CD4-positive, alpha-beta T cell treated with Interleukin-2 at 100 ng/mL for 4 hours (primary cell): ENCODE results near the gene THPO.

Source experiments
- DNase-seq: peaks from one replicate; pipeline ENCODE4 v3.0.0-alpha.2; 2020; ENCODE audit warnings: low spot score

THPO gene

DNA sequence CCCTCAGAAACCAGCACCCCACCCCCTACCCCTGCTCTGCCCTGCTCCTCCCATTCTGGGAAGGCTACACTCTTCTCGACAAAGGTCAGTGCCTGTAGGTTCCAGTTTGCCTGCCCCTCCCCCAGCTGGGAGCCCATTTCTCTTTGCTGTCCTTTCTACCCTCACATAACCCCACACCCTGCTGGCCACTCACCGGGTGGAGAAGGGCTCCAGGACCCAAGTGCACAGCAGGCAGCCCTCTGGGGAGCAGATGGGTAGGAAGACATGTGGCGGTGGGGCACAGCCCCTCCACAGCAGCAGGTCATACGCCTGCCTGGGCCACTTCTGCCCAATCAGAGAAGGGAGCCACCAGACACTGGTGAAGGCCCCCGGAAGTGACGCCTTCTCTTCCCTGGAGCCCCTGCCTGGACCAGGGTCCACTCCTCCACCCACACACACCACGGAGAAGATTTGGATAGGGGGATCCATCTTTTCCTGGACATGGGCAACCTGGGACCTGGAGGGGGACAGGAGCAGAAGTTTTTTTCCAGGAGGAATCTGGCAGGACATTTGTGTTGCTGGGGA, at the start of gene THPO:
TSS of gene THPO (minus strand) at position 326 of the 564 bp plus-strand sequence. CDS start 1,948 bp downstream, outside the sequence.
- DNase-seq = no peak

DNA sequence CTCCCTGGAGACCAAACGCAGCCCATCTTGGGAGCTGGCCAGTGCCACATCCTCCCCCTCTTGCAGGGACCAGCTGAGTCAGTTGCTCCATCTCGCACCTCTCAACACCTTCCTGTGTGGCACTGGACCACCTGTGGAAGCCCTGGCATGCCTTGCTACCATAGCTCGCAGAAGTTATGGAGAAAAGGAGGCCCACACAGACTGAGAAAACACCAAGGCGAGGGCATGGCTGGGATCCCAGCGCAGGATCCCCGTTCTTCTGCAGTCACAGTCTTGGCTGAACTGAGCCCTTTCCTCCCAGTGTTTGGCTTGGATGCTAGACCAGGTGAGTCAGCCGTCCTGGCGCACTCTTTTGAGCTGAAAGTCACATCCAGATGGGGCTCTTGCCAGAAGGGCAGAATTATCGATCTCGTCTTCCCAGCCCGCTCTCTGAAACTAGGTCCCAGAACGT, 48.7 kb upstream of the THPO start:
- no peak for DNase-seq

DNA sequence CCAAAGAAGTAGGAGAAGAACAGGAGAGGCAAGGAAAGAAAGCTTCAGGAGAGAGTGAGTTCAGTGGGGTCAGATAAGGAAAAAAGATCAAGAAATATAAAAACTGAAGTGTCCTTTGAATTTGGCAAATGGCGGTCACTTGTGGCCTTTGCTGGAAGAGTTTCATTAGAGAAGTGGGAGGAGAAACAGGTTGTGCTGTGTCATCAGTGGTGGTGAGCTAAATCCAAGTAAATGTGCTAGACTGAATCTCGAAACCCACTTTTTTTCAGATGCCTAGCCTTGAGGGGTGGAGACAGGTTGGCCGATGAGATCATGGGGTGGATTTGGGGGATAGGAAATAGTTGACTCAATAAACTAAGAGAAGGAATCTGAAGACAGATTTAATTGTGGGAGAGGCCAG, 45.6 kb upstream of the THPO start:
- DNase-seq = no peak

DNA sequence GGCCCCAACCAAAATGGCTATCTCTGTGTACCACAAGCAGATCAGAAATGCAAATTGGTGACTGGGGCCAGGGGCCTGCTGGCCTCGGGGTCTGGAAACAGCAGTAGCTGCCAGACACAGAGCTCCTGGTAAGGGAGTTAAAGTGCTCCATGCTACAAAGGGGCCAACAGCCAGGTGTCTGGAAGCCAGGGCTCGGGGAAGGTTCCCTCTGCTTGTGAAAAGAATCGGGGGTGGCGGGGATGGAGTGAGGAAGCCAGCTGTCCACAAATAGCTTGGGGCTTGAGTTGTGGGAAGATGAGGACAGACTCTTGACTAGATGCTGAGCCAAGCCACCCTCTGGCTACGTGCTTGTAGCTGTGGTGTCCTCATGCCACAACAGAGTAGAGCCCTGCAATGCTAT, 41.2 kb upstream of the THPO start:
- no peak for DNase-seq

DNA sequence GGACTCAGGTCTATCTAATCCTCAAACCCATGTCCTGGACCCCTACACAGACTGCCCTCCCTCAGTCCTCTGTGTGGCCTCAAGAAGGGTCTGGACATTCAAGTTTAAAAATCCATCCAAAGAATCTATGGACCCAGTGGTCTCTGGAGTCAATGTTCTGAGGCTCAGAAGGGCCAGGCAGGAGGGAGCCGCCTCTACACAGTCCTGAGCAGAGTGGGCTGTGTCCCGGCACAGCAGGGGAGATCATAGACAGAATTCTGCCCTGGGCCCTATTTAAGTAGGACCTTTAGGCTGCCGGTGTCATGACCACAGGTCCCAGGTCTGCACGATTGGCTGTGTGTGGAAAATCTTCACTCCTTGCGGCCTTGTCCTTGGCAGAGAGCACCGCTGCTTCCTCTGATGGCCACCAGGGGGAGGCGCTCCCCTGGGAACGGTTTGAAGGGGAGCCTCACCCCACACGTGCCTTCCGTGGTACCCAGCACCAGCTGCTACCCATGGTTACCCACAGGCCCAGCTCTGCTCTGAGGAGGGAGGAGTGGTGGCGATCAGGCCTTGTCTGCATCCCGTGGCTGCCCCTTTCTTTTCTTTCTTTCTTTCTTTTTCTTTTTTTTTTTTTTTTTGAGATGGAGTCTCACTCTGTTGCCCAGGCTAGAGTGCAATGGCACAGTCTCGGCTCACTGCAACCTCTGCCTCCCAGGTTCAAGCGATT, 39.8 kb upstream of the THPO start:
- DNase-seq = peak; percentile 65

DNA sequence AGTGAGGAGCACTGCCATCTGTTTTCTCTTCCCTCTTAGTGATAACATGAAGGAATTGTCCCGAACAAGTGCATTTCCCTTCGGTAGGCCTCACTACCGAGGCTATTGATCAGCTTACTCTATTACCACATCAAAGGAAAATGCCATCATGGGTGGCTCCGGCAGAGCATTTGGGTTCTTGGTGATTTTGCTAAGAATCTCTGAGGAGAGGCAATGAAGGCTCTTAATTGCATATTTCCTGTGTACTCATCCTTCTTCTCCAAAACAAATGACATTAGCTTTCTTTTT, 37.1 kb upstream of the THPO start:
- DNase-seq = no peak

DNA sequence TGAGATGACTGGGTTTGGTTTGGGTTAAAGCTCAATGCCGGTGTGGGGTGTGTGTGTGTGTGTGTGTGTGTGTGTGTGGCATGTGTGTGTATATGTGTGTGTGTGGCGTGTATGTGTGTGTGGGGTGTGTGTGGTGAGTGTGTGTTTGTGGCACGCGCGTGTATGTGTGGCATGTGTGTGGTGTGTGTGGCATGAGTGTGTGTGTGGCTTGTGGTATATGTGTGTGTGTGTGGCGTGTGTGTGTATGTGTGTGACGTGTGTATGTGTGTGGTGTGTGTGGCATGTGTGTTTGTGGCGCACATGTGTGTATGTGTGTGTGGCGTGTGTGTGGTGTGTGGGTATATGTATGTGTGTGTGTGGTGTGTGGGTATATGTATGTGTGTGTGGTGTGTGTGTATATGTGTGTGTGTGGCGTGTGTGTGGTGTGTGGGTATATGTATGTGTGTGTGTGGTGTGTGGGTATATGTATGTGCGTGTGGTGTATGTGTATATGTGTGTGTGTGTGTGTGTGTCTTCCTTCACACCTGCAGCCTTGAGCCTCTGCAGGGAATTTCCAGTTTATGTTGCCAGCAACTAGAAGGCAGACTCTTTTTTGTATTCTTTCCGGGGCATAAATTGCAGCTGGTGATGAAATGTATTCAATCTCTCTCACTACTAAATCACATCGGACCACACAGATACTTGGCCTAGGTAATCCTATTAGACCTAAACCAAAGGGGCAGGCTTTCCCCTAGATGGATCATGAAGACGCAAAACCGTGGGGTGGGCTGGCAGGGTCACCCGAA, 36.6 kb upstream of the THPO start:
- DNase-seq = no peak

DNA sequence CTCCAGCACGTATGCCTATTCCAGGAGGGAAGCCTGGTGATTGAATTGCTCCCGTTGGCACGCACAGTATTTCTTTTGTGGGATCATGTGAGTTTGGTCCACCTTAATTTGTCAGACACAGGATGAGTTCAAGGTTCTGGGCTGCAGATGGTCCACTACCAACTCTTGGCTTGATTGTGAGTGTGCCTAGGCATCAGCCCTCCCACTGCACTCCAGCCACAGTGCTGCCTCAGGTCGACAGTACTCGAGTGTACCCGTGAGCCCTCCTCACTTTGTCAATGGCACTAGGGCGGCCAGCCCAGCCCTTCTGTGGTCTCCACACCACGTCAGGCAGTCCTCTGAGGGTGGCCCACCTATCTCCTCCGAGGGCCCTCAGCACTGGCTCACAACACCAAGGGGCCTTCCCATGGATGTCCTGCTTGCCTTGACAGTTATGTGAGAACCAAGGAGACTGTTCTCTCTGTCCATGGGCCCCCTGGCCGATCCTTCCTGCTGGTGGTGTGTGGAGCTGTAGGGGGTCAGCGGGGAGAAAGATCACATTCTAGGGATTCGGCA, 32.0 kb upstream of the THPO start:
- DNase-seq = no peak

DNA sequence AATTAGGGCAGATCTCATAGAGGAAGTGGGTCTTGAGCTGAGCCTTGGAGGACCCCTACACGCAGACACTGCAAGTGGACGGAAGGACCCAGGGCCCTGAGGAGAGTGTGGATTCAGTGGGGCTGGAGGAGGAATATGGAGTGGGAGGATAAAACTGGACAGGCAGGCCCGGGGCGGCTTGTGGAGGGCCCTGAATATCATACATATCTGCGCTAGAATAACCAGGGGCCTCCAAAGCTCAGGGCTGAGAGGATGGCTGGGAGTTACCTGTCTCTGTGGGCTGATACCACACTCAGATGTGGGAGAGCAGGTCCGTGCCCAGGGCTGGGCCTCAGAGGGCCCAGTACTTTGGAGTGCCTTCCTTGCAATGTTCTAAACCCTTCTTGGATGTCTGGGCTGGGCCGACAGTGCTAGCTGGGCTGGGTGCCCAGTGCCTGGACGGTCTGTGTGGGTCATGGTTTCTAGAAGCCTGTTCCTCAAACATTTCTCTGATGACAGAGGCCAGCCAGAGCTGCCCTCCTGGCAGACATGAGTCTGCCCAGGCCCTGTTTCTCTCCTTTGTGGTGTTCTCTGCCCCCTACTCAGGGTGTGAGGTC, 31.4 kb upstream of the THPO start:
- DNase-seq = no peak

DNA sequence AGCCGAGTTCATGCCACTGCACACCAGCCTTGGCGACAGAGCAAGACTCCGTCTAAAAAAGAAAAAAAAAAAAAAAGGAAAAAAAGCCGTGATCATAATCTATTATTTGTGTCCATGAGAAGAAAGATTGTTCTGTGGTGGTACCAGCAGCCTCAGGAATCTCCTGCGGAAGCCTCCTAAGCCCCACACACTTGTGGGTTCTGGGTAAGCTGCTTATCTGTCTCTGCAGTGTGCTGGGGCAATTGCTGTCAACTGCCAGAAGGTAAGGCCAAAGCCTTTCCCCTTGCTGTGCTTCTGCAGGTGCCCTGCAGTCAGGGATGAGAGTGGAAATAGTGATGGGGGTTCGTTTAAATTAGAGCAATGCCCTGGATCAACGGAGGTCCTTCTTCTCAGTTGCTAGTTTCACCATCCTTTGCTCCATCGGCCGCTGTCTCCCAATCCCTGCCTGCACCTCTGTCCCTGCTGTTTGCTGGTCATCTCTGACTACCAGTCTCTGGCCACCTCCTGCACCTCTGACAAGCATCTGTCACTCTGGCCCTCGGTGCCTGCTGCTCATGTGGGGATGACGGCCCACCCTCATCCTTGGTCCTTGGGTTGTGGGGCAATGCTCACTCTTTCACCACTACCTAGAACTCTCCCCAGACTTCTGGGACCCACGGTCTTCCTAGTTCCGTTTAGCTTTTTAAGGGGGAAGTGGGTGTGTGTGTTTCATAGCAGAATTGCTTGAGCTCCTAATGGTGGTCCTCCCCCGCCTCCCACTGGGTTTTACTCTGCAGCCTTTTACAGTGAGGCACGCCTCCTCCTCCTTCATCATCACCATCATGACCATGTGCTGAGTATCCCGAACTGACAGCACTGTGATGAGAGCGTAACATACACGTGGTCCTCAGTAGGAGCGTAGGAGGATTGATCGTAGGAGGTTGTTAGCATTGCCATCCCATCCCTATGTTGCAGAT, 27.3 kb upstream of the THPO start:
- no peak for DNase-seq

DNA sequence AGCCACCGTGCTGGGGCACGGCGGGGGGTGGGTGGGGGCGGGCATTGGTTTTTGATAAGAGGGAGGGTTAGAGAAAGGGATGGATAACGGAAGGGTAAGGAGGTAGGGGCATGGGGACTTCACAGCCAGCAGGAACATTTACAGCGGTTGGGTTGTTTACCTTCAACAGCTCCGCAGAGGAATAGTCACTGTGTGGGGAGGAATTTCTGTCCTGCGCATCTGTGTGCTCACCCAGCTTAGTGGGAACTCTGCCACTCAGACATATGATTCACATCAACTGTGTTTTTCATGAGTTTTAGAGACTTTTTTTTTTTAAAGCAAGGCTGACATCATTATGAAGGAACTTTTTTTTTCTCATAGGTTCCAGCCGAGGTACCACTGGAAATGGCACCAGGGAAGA, 21.4 kb upstream of the THPO start:
- no peak for DNase-seq

DNA sequence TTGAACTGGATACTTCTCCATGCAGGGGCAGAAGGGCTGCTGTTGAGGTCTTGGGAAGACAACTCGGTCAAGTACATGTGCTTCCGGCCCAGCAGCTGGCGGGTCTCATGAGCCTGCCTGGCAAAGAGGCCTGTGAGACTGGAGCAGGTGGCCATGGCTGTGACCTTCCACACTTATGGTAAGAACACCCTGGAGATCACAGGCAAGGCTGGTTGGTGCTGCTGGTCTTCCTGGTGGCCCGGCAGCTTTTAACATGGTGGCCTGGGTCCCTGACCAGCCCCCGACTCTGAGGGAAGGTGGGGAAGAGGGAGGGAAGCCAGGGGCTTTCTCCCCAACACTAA, 17.3 kb upstream of the THPO start:
- DNase-seq = no peak

DNA sequence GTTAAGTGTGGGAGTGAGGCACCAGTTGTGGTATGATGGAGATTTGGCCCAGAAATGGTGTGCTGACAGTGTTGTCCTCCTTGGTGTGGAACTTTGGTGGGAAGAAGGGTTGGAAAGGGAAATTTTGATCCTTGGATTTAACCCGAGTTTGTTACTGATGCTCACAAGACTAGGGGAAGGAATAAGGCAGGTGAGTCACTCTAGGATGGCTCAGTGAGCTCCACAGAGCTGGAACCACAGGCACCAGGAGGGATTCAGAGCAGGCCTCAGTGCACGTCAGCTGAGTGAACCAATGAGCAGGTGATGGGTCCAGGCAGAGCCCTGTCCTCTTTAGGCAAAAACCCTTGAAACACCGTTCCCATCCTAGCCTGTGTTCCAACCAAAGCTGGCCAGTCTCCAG, 13.3 kb upstream of the THPO start:
- no peak for DNase-seq

DNA sequence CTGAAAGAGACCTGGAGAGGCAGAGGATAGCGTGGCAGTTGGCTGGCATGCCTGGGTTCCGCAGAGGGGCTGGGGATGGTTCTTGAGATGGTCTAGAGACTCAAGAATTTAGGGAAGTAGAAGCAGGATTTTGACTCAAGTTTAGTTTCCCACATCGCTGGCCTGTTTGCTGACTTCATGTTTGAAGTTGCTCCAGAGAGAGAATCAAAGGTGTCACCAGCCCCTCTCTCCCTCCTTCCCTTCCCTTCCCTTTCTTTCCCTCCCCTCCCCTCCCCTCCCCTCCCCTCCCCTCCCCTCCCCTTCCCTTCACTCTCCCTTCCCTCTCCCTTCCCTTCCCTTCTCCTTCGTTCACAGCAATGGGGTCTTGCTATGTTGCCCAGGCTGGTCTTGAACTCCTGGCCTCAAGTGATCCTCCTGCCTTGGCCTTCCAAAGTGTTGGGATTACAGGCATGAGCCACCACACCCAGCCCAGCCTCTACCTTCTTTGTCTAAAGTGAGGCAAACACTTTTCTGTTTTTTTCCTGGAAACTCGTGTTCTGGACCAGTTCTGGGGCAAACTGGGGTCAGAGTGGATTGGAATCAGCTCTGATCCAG, 12.0 kb upstream of the THPO start:
- no peak for DNase-seq

DNA sequence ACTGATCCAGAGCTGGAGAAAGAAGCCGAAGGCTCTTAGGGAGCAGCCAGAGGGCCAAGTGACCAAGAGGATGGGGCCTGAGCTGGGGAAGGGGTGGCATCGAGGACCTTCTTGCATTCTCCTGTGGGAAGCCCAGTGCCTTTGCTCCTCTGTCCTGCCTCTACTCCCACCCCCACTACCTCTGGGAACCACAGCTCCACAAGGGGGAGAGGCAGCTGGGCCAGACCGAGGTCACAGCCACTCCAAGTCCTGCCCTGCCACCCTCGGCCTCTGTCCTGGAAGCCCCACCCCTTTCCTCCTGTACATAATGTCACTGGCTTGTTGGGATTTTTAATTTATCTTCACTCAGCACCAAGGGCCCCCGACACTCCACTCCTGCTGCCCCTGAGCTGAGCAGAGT, 11.4 kb upstream of the THPO start:
- DNase-seq = no peak

DNA sequence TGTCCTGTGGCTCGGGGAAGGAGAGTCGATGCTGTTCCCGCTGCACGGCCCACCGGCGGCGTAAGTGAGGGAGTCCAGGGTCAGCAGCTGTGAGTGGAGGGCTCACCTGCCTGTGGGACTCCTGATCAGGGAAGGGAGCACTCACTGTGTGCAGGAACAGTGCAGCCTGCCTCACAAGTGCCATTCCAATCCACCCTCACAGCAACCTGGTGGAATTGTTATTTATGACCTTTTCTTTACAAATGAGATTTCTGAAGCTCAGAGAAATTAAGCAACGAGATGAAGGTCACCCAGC, 10.9 kb upstream of the THPO start:
- no peak for DNase-seq

DNA sequence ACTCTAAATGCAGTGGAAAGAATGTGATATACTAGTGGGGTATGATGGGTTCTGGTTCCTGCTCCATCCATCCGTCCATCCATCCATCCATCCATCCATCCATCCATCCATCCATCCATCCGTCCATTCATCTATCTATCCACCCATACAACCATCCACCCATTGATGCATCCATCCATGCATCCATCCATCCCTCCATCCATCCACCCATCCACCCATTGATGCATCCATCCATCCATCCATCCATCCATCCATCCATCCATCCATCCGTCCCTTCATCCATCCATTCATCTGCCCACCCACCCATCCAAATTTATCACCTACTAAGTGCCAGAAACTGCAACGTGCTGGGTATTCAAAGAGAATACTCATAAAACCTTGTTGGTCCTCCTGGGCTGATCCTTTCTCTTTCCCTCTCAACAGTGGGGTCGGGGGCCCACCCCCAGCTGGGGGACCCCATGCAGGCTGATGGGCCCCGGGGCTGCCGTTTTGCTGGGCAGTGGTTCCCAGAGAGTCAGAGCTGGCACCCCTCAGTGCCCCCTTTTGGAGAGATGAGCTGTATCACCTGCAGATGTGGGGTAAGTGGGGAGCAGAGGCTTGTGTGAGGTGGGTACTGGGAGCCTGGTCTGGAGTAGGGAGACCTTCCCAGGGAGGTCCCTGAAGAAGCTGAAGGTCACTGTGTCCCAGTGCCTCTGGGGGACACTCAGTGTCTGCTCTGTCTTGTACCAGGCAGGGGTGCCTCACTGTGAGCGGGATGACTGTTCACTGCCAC, 10.3 kb upstream of the THPO start:
- no peak for DNase-seq

DNA sequence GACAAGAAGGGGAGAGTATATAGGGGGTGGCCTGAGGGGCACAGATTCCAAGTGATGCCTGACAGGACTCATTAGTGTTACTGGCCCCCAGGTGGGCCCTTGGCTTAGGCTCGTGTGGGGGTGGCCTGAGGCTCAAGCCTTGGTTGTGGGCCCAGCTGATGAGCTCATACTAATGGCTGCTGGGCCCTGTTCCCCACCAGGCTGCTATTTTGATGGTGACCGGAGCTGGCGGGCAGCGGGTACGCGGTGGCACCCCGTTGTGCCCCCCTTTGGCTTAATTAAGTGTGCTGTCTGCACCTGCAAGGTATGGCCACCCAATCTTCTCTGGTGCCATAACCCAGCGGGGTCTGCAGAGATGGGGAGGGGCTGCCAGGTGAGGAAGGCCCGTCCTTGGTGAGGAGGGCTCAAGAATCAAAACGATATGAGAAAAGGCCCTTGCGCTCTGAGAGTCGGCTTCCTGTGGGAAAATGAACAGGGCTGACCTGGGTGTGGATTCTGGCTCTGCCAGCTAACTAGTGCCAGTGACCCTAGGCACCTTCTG, 9.2 kb upstream of the THPO start:
- no peak for DNase-seq

DNA sequence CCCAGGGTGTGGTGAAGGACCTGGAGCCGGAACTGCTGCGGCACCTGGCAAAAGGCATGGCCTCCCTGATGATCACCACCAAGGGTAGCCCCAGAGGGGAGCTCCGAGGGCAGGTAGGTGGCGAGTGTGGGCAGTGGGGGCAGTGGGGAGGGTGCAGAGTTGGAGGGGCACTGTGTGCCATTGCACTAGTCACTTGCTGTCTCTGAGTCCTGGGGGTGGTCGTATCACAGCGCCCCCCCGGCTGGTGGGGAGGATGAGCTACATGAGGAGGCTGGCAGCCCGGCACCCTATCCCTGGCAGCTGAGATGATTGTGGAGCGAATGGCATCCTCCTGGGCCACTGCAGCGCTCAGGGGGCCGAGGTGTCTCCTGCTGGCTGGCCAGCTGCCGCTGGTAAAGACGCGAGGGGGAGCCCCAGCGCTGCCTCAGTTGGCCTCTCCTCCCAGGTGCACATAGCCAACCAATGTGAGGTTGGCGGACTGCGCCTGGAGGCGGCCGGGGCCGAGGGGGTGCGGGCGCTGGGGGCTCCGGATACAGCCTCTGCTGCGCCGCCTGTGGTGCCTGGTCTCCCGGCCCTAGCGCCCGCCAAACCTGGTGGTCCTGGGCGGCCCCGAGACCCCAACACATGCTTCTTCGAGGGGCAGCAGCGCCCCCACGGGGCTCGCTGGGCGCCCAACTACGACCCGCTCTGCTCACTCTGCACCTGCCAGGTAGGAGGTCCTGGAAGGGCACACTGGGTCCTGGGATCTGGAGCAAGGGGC, 8.2 kb upstream of the THPO start:
- DNase-seq = no peak
